T follicular helper cell (primary cell): ENCODE results near the gene IMPG2.

Experiments
- DNase-seq: peaks from one replicate; pipeline ENCODE4 v3.0.0-alpha.2; 2020; ENCODE audit warnings: low read depth

The IMPG2 gene

GRCh38 chr3:101183151-101183550 lies 137.2 kb downstream of the IMPG2 start:
- no peak for DNase-seq

GRCh38 chr3:101182734-101183133 lies 137.6 kb downstream of the IMPG2 start:
- no peak for DNase-seq

GRCh38 chr3:101181801-101182200 lies 138.6 kb downstream of the IMPG2 start:
- DNase-seq: no peak

- no peak for DNase-seq
These were observed 140.7 kb downstream of the IMPG2 start for GRCh38 chr3:101179637-101180036.

GRCh38 chr3:101177577-101177976 lies 142.8 kb downstream of the IMPG2 start:
- no peak for DNase-seq
